H1 (cell line): ENCODE data around the gene CLRN1. TPM values are rescaled to one million over a fixed set of nuclear protein-coding genes. Genes with fewer than 3 reads are reported as not detected.

Experiments
- BACH1 ChIP-seq: IDR thresholded peaks from 2 replicates; pipeline ENCODE4 v1.6.1; 2012; ENCODE audit warnings: low read length, improper control_type of control experiment
- CHD7 ChIP-seq: fragments of 300-600 bp; sonication (generic); IDR thresholded peaks from 2 replicates; pipeline ENCODE4 v1.7.1; 2012; ENCODE audit warnings: low read length, moderate library complexity, mild to moderate bottlenecking, inconsistent platforms; ENCODE audit not compliant: insufficient replicate concordance
- E2F6 ChIP-seq: IDR thresholded peaks from 2 replicates; pipeline ENCODE4 v1.6.1; 2012; ENCODE audit warnings: inconsistent platforms
- EGR1 ChIP-seq: IDR thresholded peaks from 2 replicates; pipeline ENCODE4 v1.6.1; 2011; ENCODE audit warnings: low read depth, low read length, borderline replicate concordance
- EP300 ChIP-seq, 2 experiments: IDR thresholded peaks; 1 replicate in 1 of 2; 2 replicates in 1 of 2; pipeline ENCODE4 v1.6.1; 2011 to 2012; ENCODE audit warnings: low read depth in 2 of 2, low read length in 2 of 2, mild to moderate bottlenecking in 2 of 2, borderline replicate concordance in 1 of 2, inconsistent platforms in 1 of 2, moderate library complexity in 1 of 2
- KDM5A ChIP-seq: fragments of 200-600 bp; IDR thresholded peaks from 2 replicates; pipeline ENCODE4 v1.7.1; 2012; ENCODE audit warnings: mild to moderate bottlenecking, low read length, inconsistent platforms, mixed read lengths
- TCF12 ChIP-seq: IDR thresholded peaks from 2 replicates; pipeline ENCODE4 v1.6.1; 2011; ENCODE audit warnings: low read depth, mild to moderate bottlenecking, low read length
- USF2 ChIP-seq: IDR thresholded peaks from 2 replicates; pipeline ENCODE4 v1.6.1; 2011; ENCODE audit warnings: low read length, improper control_type of control experiment
- polyA plus RNA-seq, 7 experiments: library from polyadenylated mRNA; depleted of rRNA in 3 of 7; stranded (reverse) in 5 of 7; unstranded in 2 of 7; fragments of >200 nt in 5 of 7; fragments of 200-250 nt in 2 of 7; gene quantifications; 1 replicate in 5 of 7; 2 replicates in 1 of 7; 4 replicates in 1 of 7; pipeline versions ENCODE4 v1.2.1 to v1.2.3, GENCODE V29; 2011 to 2013; ENCODE audit warnings: missing spikeins in 2 of 7, mixed read lengths in 2 of 7
- total RNA-seq: library from RNA; stranded (reverse); fragmentation: NEBNext Ultra II Directional; extraction: Animal tissue kit (Norgen Biotek cat#: 25700); gene quantifications from 2 replicates; pipeline ENCODE4 v1.2.1, GENCODE V29; 2021

CLRN1 gene
- total and polyA plus RNA-seq, 2 of the 8 experiments (the other 6 are each of a cell fraction or from before 2014, with no cell fraction given) = 0.20 to 0.35 TPM

- TF ChIP-seq CHD7 = no peak
- no peak for TF ChIP-seq KDM5A
- TF ChIP-seq EGR1 = no peak
- TF ChIP-seq EP300 (IDR thresholded peaks at IDR 0.05; ENCODE audit: borderline replicate concordance in 1 of 2, low read depth in 2 of 2, low read length in 2 of 2) = no peak
- TF ChIP-seq USF2 = no peak
- TF ChIP-seq BACH1 = no peak
- no peak for TF ChIP-seq TCF12
- TF ChIP-seq E2F6 = no peak
These were observed 69.5 kb downstream of the CLRN1 start (continued) for GRCh38 chr3:150902988-150903387.
